Sigmoid colon (tissue), 7 donors: ENCODE measurements around the gene ARL4D. TPM values are rescaled to one million over a fixed set of nuclear protein-coding genes. Genes with fewer than 3 reads are reported as not detected.

Source experiments
- DNase-seq: peaks from one replicate; pipeline ENCODE4 v3.0.0-alpha.2; 2019
- H3K27ac ChIP-seq, 4 donors: fragments of 200-600 bp; sonication (generic); one replicate each; pipeline ENCODE4 v1.5.1; 2016 to 2019; ENCODE audit warnings: mild to moderate bottlenecking in 1 of 4
- H3K27me3 ChIP-seq, 3 donors: fragments of 200-600 bp; sonication (generic); one replicate each; pipeline ENCODE4 v1.5.1; 2019; ENCODE audit warnings: mild to moderate bottlenecking in 1 of 3
- H3K36me3 ChIP-seq, 4 donors: fragments of 200-600 bp; sonication (generic); one replicate each; pipeline ENCODE4 v1.5.1; 2016 to 2019
- H3K4me1 ChIP-seq, 4 donors: fragments of 200-600 bp; sonication (generic); one replicate each; pipeline ENCODE4 v1.5.1; 2017 to 2019
- H3K4me3 ChIP-seq, 4 donors: fragments of 200-600 bp; sonication (generic); one replicate each; pipeline ENCODE4 v1.5.1; 2017 to 2019; ENCODE audit warnings: mild to moderate bottlenecking in 2 of 4, moderate library complexity in 1 of 4
- H3K9me3 ChIP-seq, 4 donors: fragments of 200-600 bp in 3 of 4; sonication (generic) in 3 of 4; one replicate each; pipeline versions ENCODE4 v1.5.1 to v1.6.1; 2013 to 2019
- EP300 ChIP-seq, 4 donors: sonication (generic); formaldehyde crosslinking; IDR thresholded peaks; one replicate each; pipeline ENCODE4 v1.6.1; 2017; ENCODE audit warnings: antibody characterized with exemption in 4 of 4
- POLR2A ChIP-seq, 2 donors: fragments of 450-650 bp; IDR thresholded peaks; one replicate each; pipeline ENCODE4 v1.6.1; 2016; ENCODE audit warnings: antibody characterized with exemption in 2 of 2, mild to moderate bottlenecking in 2 of 2, moderate library complexity in 2 of 2
- POLR2AphosphoS5 ChIP-seq, 4 donors: sonication (generic); formaldehyde crosslinking; IDR thresholded peaks; one replicate each; pipeline ENCODE4 v1.6.1; 2017; ENCODE audit warnings: antibody characterized with exemption in 4 of 4
- WGBS, 2 donors: extraction: QIAGEN DNeasy Blood & Tissue Kit; methylation state at CpG; one replicate each; pipeline ENCODE4 v1.1.7; 2013; 5-methylcytosine and 5-hydroxymethylcytosine counted together
- intact Hi-C: fragments of 100-400 bp; cut with DNase I; formaldehyde crosslinking; loops from one replicate; pipeline ENCODE4 v1.15.1; 2023
- polyA plus RNA-seq, 3 donors: library from polyadenylated mRNA; stranded (reverse); fragments of 200-250 nt; gene quantifications; one replicate each; pipeline ENCODE4 v1.2.3, GENCODE V29; 2013
- total RNA-seq, 4 donors: library from RNA; depleted of rRNA; stranded (reverse); fragments of >200 nt; gene quantifications; one replicate each; pipeline ENCODE4 v1.1.0, GENCODE V29; 2016
- TF ChIP-seq, protein P1 (sequence below), 4 experiments: fragments of 450-650 bp in 3 of 4; fragments of 200-600 bp in 1 of 4; IDR thresholded peaks; one replicate each; pipeline ENCODE4 v1.5.1; 2016 to 2019; ENCODE audit warnings: antibody characterized with exemption in 4 of 4, mild to moderate bottlenecking in 3 of 4, moderate library complexity in 2 of 4
- donor health status: healthy with polysubstance abuse.
- donor health status: Bipolar disorder and iron deficiency.
- donor health status: healthy.

Gene ARL4D
- total and polyA plus RNA-seq, 7 donors = 1.4 to 52.1 (median 18.6) TPM

DNA sequence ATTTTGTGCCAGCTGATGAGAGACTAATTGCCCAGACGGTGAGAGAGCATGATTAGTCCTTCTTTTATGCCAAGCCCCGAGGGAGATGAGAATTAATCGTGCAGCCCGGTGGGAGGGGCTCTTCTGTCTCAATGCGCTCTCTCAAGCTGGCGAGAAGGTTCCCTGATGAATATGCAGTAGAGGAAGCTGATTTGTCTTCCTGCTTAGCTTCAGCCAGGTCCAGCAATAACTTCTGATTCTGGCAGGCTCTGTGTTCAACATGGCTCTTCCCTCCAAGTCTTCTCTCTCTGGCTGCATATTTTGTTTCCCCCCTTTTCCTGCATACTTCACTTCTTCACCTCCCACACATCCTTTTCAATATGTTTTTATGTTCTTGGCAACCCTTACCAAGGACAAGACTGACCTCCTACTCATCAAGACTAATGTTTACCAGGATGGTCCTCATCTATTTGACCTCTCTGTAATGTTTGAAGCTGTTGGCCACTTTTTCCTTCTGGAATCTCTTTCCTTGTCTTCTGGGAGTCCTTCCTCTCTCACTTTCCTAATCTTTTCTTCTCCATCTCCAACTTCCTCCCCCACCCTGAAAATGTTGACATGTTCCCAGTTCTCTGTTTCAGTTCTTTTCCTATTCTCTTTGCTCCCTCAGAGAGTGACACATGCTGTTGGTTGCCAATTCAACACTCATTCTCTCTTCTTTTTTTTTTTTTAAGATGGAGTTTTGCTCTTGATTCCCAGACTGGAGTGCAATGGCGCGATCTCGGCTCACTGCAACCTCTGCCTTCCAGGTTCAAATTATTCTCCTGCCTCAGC lies 33.1 kb downstream of the ARL4D start:
- no peaks in the 10 kb centered on the region for H3K27me3 ChIP-seq
- WGBS, 2 donors = 61 to 66% methylated on average over 9 of the region's 9 CpGs
- H3K9me3 ChIP-seq = no peaks in the 10 kb centered on the region
- H3K36me3 ChIP-seq = no peaks in the 10 kb centered on the region
- no peak overlapping the region for H3K4me3 ChIP-seq
- peak overlapping the region in 2 of 4 donors; percentile 1 to 55 for H3K27ac ChIP-seq
- peaks cover 0 to 12% (median 9%) of the 10 kb centered on the region in 4 donors for H3K4me1 ChIP-seq
- DNase-seq = peak; percentile 75
- TF ChIP-seq POLR2A (IDR thresholded peaks at IDR 0.05) (no peak), EP300 (IDR thresholded peaks at IDR 0.05) (no peak), POLR2AphosphoS5 (IDR thresholded peaks at IDR 0.05) (peak in 3 of 4 donors; percentile 18 to 52 (median 34))
- TF ChIP-seq, protein P1, sequence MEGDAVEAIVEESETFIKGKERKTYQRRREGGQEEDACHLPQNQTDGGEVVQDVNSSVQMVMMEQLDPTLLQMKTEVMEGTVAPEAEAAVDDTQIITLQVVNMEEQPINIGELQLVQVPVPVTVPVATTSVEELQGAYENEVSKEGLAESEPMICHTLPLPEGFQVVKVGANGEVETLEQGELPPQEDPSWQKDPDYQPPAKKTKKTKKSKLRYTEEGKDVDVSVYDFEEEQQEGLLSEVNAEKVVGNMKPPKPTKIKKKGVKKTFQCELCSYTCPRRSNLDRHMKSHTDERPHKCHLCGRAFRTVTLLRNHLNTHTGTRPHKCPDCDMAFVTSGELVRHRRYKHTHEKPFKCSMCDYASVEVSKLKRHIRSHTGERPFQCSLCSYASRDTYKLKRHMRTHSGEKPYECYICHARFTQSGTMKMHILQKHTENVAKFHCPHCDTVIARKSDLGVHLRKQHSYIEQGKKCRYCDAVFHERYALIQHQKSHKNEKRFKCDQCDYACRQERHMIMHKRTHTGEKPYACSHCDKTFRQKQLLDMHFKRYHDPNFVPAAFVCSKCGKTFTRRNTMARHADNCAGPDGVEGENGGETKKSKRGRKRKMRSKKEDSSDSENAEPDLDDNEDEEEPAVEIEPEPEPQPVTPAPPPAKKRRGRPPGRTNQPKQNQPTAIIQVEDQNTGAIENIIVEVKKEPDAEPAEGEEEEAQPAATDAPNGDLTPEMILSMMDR (IDR thresholded peaks at IDR 0.05) = no peak
- intact Hi-C loops = loop anchor here (5.0 kb wide), 1 partner anchor 50 kb away; the partner anchor contains the start of gene DHX8

DNA sequence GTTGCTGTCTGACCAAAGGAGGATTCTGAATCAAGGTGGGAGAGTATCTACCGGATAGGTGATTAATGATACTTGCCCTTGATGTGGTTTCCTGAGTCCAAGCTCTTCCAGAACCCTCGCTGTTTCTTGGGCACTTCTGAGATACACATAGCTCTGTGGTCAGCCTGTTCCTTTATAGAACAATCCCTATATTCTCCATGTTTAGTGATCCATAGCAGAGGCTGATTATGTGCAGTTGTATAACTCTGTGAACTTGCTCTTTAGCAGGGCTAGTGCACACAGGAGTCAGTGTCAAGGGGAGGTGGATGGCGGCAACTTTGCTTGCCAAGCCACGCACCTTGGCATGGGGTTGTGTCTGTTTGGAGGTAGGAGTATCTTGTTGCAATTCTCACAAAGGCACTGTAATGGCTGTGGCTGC lies 36.1 kb downstream of the ARL4D start:
- Histone ChIP-seq H3K4me3 (no peak overlapping the region), H3K36me3 (no peaks in the 10 kb centered on the region), H3K27me3 (no peaks in the 10 kb centered on the region), H3K9me3 (no peaks in the 10 kb centered on the region), H3K27ac (no peak overlapping the region), H3K4me1 (peaks cover 0 to 12% (median 9%) of the 10 kb centered on the region in 4 donors)
- no peak for TF ChIP-seq POLR2A (IDR thresholded peaks at IDR 0.05)
- TF ChIP-seq, protein P1 (IDR thresholded peaks at IDR 0.05) = no peak
- TF ChIP-seq EP300 (IDR thresholded peaks at IDR 0.05) = no peak
- TF ChIP-seq POLR2AphosphoS5 (IDR thresholded peaks at IDR 0.05) = no peak
- 85 to 86% methylated on average over 4 of the region's 4 CpGs for WGBS, 2 donors
- intact Hi-C loops = loop anchor here (5.0 kb wide), 1 partner anchor 47 kb away; the partner anchor contains the start of gene DHX8
- no peak for DNase-seq

DNA sequence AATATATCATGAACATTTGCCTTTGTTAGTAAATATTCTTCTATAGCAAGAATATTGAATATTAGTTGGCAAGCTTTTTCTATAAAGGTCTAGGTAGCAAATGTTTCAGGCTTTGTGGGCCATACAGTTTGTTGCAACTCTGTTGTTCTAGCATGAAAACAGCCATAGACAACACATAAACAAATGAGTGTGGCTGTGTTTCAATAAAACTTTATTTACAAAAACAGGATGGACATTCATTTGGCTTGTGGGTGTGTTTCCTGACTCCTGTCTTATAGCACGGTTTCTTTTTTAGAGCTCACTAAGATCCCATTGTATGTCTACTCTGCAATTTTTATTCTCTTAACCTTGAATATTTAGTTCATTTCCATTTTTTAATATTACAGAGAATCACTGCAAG lies 39.0 kb downstream of the ARL4D start:
- WGBS, 2 donors = 68 to 70% methylated on average over 1 of the region's 1 CpG
- no peaks in the 10 kb centered on the region for H3K27me3 ChIP-seq
- no peak for TF ChIP-seq POLR2A (IDR thresholded peaks at IDR 0.05)
- no peak for TF ChIP-seq POLR2AphosphoS5 (IDR thresholded peaks at IDR 0.05)
- TF ChIP-seq, protein P1 (IDR thresholded peaks at IDR 0.05) = no peak
- no peak for TF ChIP-seq EP300 (IDR thresholded peaks at IDR 0.05)
- no peaks in the 10 kb centered on the region for H3K4me1 ChIP-seq
- no peak overlapping the region for H3K27ac ChIP-seq
- no peak overlapping the region for H3K4me3 ChIP-seq
- no peaks in the 10 kb centered on the region for H3K9me3 ChIP-seq
- DNase-seq = no peak
- intact Hi-C loops = no loop called here
- no peaks in the 10 kb centered on the region for H3K36me3 ChIP-seq

DNA sequence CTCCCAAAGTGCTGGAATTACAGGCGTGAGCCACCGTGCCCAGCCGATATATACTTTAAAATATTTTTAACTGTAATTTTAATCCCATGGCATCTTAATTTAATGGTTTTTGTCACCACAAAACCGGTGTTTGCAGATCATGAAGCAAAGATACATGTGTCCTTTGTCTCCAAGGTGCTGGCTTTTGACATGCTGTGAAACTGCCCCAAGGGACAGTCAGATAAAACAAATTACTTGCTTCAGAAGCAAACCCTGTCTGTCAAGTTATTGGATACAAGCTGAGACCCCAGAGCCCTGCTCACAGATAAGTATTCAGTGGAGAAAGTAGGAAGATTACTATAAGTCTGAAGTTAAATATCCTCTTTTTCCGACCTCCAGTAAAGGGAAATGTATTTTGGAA lies 39.8 kb downstream of the ARL4D start:
- no peak for DNase-seq
- intact Hi-C loops = no loop called here
- 87 to 90% methylated on average over 5 of the region's 5 CpGs for WGBS, 2 donors

More for the DNA sequence above, 39.8 kb downstream of the ARL4D start:
- no peak overlapping the region for H3K27ac ChIP-seq
- no peaks in the 10 kb centered on the region for H3K9me3 ChIP-seq
- no peak overlapping the region for H3K4me3 ChIP-seq
- no peak for TF ChIP-seq EP300 (IDR thresholded peaks at IDR 0.05)
- TF ChIP-seq POLR2A (IDR thresholded peaks at IDR 0.05) = no peak
- TF ChIP-seq, protein P1 (IDR thresholded peaks at IDR 0.05) = no peak
- TF ChIP-seq POLR2AphosphoS5 (IDR thresholded peaks at IDR 0.05) = no peak
- no peaks in the 10 kb centered on the region for H3K36me3 ChIP-seq
- H3K4me1 ChIP-seq = no peaks in the 10 kb centered on the region
- no peaks in the 10 kb centered on the region for H3K27me3 ChIP-seq
